Activated CD8-positive, alpha-beta memory T cell treated with anti-CD3 and anti-CD28 coated beads, Interleukin-2, amount 50 U/mL, for 24 hours (primary cell): ENCODE results near the gene CRTC2.
"Not testable (repeated sequence)": the region's sequence is repeated elsewhere in the genome, so short reads cannot be mapped to it uniquely, and the experiment has no call there.

ENCODE experiments used
- DNase-seq: peaks from one replicate; pipeline ENCODE4 v3.0.0-alpha.2; 2020; ENCODE audit errors: extremely low read depth

The CRTC2 gene, protein sequence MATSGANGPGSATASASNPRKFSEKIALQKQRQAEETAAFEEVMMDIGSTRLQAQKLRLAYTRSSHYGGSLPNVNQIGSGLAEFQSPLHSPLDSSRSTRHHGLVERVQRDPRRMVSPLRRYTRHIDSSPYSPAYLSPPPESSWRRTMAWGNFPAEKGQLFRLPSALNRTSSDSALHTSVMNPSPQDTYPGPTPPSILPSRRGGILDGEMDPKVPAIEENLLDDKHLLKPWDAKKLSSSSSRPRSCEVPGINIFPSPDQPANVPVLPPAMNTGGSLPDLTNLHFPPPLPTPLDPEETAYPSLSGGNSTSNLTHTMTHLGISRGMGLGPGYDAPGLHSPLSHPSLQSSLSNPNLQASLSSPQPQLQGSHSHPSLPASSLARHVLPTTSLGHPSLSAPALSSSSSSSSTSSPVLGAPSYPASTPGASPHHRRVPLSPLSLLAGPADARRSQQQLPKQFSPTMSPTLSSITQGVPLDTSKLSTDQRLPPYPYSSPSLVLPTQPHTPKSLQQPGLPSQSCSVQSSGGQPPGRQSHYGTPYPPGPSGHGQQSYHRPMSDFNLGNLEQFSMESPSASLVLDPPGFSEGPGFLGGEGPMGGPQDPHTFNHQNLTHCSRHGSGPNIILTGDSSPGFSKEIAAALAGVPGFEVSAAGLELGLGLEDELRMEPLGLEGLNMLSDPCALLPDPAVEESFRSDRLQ

DNA sequence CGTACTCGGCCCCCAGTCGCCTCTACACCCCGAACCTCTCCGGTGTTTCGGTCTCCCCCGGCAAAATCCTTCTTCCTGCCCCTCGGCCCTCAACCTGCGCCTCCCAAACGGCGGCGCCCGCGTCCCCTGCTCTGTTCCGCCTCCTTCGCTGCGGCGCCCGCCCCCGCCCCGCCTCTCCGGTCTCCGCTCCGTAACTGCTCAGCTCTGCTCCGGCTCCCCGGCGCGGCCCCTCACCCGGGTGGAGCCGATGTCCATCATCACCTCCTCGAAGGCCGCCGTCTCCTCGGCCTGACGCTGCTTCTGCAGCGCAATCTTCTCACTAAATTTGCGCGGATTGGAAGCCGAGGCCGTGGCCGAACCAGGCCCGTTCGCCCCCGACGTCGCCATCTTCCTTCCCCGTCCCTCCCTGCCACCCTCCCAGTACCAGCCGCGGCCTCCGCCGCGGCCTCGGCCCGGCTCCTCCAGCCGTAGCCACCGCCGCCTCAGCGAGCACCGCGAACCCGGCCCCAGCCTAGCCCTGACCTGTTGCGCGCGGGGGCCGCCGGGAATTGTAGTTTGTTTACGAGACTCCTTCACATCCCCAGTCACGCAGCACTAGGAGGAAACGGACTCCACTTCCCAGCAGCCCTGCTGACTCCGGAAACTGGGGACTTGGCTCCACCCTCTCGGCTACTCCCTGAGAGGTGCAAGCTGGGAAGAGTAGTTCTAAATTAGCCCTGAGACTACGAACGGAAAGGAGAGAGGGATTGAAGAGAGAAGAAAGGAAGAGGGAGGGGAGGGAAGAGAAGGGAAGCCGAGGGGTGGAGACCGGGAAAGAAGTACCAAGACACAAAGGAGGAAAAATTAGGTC, at the start of gene CRTC2:
CRTC2 (minus strand) TSS at position 502 of the 850 bp plus-strand sequence; CDS start at position 387, 115 bp downstream.
- peak; percentile 96 for DNase-seq

DNA sequence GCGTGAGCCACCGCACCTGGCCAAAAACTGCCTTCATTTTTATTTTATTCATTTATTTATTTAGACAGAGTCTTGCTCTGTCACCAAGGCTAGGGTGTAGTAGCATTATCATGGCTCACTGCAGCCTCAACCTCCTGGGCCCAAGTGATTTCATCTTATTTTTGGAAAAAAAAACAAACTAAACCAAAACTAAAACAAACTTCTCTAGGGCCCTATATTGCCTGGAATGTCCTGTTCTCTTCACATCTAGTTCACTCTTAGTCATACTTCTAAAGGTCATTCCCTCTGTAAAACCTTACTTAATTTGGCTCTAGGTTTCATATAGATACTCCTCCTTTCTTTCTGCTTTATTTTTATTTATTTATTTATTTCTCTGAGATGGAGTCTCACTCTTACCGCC, 47.7 kb upstream of the CRTC2 start:
- no peak for DNase-seq

DNA sequence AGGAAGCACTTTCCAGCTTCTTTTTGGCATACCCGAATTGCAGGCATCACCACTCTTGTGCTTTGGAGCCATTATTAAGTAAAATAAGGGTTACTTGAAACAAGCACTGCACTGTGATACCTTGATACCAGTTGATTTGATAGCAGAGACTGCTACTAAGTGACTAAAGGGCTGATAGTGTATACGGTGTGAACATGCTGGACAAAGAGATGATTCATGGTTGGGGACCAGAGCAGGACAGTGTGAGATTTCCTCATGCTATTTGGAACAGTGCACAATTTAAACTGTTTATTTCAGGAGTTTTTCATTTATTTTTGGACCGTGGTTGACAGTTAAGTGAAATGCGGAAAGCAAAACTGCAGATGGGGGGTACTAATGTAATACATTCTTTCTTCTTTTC, 42.0 kb upstream of the CRTC2 start:
- no peak for DNase-seq

DNA sequence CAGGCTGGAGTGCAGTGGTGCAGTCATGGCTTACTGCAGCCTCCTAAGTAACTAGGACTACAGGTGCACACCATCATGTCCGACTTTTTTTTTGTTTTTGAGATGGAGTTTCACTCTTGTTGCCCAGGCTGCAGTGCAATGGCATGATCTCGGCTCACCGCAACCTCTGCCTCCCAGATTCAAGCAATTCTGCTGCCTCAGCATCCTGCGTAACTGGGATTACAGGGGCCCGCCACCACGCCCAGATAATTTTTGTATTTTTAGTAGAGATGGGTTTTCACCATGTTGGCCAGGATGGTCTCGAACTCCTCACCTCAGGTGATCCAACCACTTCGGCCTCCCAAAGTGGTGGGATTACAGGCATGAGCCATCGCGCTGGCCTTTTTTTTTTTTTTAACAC, 38.5 kb upstream of the CRTC2 start:
- DNase-seq, result not testable (repeated sequence)

DNA sequence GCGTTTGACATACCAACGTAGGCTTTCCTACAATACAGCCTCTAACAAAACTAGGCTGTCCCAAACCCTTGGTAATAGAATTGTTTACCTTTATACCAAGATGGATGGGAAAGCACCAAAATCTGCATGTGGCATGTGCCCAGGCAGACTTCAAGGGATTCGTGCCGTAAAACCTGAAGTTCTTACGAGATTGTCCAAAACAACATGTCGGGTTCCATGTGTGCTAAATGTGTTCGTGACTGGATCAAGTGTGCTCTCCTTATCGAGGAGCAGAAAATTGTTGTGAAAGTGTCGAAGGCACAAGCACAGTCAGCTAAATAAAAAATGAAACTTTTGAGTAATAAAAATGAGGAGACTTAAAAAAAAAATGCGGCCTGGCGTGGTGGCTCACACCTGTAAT, 37.2 kb upstream of the CRTC2 start:
- DNase-seq, result no peak

DNA sequence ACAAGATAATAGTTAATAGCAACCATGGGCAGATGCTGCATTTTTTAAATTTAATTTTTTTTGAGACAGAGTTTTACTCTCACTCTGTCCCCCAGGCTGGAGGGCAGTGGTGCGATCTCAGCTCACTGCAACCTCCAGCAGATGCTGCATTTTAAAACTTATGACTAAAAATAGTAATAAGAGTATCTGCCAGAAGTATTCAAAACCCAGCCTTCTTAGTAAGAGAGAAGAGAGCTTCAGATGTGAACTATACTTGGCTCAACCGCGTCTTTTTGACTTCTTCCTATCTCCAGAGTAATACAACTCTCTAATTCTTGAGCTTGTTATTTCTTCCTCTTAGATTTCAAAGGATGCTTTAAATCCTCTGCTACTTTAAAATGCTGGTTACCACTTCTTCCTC, 36.8 kb upstream of the CRTC2 start:
- no peak for DNase-seq

DNA sequence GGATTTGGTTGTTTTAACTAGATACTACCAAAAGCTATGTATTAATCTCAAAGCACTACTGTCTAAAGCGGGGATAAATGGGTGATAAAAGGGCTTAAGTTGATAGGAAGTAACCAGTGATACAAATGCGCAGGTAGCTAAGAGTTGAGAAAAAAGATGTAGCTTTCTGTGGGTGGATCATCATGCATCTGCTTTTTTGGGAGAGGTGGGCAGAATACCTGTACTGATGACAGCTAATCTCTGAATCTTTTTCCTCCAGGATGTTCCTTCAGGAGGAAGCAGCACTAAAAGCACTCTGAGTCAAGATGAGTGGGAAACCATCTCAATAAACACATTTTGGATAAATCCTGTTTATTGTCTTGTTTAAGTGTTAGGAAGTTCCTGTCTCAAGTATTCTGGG, 33.4 kb upstream of the CRTC2 start:
- no peak for DNase-seq

DNA sequence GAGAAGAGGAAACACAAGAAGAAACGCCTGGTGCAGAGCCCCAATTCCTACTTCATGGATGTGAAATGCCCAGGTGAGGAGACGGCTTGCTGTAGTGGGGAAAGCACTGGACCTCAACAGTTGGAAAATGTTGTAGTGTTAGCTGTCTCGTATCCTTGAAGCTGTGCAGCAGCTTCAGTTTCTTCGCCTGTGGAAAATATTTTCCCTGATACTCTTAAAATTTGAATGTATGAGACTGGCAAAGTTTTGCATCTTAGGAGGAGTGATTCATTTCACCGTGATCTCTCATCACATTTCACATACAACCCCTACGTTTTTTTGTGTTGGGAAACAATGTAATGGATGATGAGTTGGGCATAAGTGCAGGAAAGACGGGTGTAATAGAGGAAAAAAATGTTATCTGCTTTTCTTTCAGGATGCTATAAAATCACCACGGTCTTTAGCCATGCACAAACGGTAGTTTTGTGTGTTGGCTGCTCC, 32.8 kb upstream of the CRTC2 start:
- DNase-seq, result no peak

DNA sequence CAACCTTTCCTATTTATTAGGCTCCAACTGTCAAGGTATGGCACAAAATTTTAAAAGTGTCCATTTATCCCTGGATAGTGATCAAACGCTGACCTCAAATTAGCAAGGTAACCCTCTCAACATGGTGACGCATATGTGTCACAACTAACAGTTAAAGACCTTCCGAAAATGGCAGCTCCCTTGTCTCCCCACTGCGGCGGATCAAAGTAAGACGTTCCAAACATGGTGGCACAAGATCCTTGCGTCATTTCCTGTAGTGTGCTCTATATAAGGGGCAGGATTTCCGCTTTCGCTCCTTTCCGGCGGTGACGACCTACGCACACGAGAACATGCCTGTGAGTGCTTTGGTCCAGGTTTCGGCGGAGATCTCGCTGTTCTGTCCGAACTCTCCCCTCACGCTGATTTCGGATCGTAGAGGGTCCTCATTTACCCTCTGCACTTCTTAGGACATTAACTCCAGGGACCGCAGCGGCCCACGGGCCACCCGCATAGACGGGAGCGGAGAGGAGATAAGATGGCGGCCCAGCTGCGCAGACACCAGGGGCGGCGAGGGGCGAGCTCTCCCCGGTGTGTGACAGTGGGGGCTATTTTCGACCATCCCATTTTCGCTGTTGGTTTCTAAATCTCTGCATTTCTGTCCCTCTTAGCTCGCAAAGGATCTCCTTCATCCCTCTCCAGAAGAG, 32.2 kb upstream of the CRTC2 start, which contains the start of gene RPS27:
RPS27 (plus strand) TSS at position 295 of the 683 bp plus-strand sequence; CDS start at position 330, 35 bp downstream.
- DNase-seq, result peak; percentile 66

DNA sequence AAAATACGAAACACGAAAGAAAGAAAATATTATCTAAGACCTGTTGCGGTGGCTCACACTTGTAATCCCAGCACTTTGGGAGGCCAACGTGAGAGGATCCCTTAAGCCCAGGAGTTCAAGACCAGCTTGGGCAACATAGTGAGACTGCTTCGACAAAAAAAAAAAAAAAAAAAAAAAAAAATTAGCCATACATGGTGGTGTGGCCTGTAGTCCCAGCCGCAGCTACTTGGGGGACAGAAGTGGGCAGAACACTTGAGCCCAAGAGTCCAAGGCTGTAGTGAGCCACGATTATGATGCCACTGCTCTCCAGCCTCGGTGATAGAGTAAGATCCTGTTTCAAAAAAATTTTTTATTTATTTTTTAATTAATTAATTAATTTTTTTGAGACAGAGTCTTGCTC, 29.2 kb upstream of the CRTC2 start:
- no peak for DNase-seq

DNA sequence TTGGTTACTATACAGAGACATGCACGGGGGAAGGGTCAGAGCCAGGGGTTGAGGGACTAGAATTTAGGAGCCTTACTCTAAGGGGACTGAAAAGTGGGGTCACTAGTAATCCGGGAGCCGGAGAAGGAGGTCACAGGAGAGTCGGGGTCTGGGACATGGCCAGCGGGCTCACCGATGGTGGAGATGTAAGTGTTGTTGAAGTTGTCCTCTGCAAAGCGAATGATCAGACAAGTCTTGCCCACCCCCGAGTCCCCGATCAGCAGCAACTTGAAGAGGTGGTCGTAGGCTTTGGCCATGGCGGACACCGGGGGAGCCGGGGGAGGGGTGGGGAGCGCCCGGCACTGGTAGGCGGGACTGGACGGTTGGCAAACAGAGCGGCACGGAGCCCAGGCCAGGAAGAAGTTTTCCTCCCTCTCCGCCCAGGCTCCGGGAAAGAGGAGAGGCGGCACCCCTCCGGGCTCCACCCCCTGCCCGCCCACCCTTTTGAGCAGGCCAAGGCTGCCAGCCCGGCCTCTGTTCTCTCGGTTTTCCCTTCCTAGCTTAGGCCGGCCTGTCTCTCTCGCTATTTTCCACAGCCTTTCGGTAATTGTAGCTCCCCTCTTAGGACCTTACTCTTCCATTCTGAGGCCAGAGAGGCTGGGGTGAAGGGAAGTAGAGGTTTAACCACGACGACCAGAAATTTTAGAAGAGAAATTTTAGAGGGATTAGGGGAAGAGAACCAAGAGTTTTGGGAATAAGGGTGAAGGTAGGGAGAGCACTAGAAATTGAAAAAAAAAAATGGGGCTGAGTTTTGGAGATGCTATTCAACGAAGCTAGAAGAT, 27.7 kb upstream of the CRTC2 start, which contains the start of gene RAB13:
RAB13 (minus strand) TSS at position 399 of the 821 bp plus-strand sequence; CDS start at position 296, 103 bp downstream.
- no peak for DNase-seq

DNA sequence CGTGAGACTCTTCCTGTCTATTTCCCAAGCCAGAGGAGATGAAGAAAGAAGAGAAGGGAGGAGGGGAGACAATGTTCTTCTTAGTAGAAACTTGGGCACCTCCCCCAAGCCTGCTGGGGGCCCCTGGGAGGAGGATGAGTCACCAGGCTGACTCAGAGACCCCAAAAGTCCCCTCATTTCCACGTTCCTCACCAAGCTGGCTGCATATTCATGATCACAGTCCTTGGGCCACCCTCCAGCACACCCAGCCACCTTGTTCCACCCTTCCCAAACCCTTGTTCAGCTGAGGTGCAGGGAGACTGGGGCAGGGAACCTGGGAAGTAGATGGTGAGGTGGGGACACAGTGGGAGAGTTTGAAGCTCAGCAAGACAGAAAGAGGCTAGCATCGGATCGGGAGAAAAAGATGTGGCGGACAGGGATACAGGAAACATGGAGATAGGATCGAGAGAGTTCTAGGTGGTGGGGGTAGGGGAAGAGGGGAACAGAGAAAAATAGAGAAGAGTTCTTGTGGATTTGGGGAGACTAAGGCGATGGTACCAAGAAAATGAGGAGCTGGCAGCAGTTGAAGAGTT, 27.0 kb upstream of the CRTC2 start:
- DNase-seq, result no peak

DNA sequence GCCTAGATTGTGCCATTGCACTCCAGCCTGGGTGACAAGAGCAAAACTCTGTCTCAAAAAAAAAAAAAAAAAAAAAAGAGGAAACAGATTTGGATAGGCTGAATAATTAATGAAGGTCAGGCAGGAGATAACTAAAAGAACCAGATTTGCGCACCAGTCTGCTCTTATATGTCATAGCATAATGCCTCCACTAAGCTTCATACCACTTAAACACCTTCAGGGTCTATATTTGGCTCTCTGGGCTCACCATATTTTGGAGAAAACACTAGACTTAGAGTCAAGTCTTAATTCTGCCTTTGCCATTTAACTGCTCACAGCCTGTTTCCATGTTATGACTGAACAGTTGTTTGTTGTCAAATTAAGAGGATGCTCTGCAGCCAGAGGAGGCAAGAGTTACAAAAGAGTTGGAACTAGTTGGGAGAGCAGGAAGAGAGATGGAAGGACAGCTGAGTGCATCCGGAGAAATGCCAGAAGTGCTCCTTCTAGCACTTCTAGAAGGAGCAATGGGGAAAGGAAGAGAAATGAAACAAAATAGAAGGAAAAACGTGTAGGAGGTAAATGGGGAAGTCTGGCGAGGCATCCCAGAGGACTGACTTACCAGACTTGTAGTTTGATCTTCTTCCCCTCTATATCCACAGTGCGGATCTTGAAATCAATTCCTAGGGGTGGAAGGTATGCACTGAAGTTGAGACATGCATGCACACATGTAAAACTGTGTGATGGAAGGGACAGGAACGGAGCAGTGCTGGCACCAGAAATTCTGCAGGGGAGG, 25.9 kb upstream of the CRTC2 start:
- no peak for DNase-seq

DNA sequence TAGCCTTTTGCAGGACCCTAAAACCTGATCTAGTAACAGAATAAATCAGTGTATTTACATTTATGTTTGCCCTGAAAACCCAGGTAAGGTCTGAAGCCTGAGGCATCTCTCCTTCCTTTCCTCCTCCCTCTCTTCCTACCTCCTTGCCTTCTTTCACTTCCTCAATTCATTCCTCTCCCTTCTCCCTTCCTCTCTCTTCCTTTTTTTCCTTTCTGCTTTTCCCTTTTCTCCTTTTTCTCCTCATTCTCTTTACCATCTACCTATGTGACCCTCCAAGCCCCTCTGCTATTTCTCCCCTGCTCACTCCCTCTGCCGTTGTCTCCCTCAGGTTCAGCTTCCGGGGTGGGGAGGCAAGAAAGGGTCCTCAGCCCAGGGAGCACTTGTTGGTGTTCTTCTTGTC, 23.3 kb upstream of the CRTC2 start:
- DNase-seq, result not testable (repeated sequence)

DNA sequence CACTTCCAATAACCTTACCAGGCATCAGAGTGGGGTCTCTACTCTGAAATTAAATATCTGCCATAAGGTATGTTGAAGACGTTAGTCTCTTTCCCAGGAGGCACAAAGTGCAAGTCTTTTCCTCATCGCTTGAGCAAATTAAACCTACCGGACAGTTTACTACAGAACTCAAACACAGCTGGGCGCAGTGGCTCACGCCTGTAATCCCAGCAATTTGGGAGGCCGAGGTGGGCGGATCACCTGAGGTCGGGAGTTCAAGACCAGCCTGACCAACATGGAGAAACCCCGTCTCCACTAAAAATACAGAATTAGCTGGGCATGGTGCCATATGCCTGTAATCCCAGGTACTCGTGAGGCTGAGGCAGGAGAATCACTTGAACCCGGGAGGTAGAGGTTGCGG, 20.7 kb upstream of the CRTC2 start:
- DNase-seq, result not testable (repeated sequence)

DNA sequence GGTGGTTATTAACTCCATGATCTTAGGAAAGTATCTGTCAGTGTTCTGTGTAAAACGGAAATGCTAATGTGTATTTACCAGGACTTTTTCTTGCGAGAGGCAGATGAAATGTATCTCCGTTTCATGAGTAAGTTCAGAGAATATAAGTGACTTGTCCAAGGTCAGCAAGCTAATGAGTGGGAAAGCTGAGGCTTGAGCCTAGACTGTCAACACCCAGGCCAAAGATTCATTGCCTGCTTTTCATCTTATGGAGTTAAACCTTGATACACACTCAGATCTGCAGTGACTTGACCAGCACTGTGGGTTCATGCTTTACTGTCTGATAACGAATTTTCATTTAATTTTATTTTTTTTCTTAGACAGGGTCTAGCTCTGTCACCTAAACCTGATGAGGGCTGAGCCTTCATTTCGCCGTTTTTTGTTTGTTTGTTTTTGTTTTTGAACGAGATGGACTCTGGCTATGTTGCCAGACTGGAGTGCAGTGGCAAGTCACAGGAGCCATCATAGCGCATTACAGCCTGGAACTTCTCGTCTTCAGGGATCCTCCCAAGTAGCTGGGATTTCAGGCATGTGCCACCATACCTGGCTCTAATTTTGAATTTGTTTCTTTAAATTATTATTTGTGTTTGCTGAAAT, 20.0 kb upstream of the CRTC2 start:
- no peak for DNase-seq

DNA sequence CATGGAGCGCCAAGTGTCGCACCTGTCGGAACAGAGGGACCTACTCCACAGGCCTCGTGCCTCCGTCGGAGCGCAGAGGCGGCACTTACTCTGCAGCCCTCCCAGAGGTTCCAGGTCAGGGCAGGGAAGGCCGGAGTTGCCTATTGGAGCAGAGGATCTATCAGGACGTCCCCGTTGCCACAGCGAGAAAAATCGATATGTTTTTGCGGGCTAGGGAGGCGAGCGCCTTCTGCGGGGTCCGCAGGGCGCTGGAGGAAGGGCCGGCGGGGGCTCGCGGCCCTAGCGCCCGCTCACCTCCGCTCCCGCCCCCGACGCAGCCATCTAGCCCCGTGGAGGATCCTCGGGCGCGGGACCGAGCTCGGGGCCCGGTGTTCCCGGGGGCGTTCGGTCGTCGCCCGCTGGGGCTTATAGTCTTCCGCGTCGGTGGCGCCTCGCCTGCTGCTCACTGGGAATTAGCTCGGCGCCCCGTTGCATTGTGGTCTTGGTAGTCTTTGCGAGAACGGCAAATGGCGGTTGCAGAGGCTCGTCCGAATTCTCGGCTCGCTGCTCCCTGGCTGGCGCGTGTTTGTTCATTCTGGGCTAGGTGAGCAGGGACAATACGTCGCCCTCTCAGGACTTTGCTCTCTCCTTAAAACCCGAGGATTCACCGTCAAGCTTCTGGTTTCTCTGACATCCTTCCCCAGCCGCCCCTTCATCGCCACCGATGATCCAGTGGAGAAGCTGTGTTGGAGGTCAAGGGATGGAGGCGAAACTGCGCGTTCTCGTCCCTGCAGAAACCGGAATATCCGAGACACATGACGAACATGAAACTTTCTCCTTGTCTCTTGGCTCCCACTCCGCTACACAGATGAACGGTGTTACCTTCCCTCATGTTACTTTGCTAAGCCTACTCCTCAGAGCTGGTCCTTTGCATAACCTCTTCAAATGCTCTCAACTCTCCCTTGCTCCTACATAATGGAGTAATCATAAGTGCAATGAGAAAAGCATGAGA, 19.1 kb upstream of the CRTC2 start, which contains the start of gene JTB:
JTB (minus strand) TSS at position 425 of the 991 bp plus-strand sequence; CDS start at position 3, 422 bp downstream.
- DNase-seq, result peak; percentile 75
